ENCODE data around the gene LPCAT2. TPM values are rescaled to one million over a fixed set of nuclear protein-coding genes. Genes with fewer than 3 reads are reported as not detected.

LPCAT2 gene
- total and polyA plus RNA-seq, 2 donors (not counting 3 experiments of a cell fraction or from before 2014, with no cell fraction given) = 64.5 to 72.9 TPM

DNA sequence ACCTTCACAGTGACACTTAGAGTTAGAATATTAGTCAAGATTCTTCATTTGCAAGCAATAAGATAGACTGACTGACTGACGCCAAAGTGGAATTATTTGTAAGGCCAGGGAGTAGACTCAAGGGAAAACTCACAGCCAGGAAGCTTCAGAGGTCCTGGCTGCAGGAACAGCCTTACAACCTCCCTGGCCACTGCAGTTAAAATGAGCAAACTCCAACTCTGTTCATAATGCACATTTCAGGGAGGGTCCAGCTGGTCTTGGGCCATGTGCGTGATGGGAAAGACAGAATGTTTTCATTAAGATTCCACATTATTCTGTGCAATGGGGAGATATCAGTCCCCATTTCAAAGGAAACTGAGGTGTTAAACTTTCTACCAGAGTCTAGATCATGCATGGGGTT, 67.5 kb downstream of the LPCAT2 start:
- Histone ChIP-seq H4K20me1 (replicated peaks; ENCODE audit: control insufficient read depth, extremely low read depth, insufficient read depth, low read length) (no peaks in the 10 kb centered on the region), H3K27me3 (ENCODE audit: control insufficient read depth in 2 of 2, insufficient read depth in 2 of 2, low read length in 2 of 2) (no peaks in the 10 kb centered on the region), H3K79me2 (ENCODE audit: control insufficient read depth, insufficient read depth, low read length) (no peaks in the 10 kb centered on the region), H3K4me3 (replicated peaks in 1 of 3; ENCODE audit: insufficient read depth in 1 of 3, low read depth in 1 of 3, low read length in 3 of 3) (no peak overlapping the region), H3K9ac (replicated peaks; ENCODE audit: extremely low read depth, insufficient read depth, low read length) (no peak overlapping the region), H2AFZ (ENCODE audit: low read depth, low read length) (no peak overlapping the region), H3K36me3 (ENCODE audit: control insufficient read depth in 2 of 2, extremely low read depth in 1 of 2, insufficient read depth in 2 of 2, low read length in 2 of 2) (peaks cover 23 to 35% of the 10 kb centered on the region in 2 experiments), H3K4me2 (ENCODE audit: insufficient read depth, low read length) (no peak overlapping the region), H3K9me3 (replicated peaks; ENCODE audit: control insufficient read depth, insufficient read depth, low read length) (no peaks in the 10 kb centered on the region), H3K9me1 (replicated peaks; ENCODE audit: control insufficient read depth, extremely low read depth, insufficient read depth, low read length) (no peaks in the 10 kb centered on the region), H3K27ac (ENCODE audit: insufficient read depth, low read depth, low read length) (no peak overlapping the region), H3K4me1 (ENCODE audit: control insufficient read depth, extremely low read depth, insufficient read depth, low read length) (no peaks in the 10 kb centered on the region)
- FAIRE-seq = no peak
- intact Hi-C loops (cut with micrococcal nuclease) = no loop called here
- no peak for DNase-seq (ENCODE audit: low read depth, low spot score)
- TF ChIP-seq, protein P1, sequence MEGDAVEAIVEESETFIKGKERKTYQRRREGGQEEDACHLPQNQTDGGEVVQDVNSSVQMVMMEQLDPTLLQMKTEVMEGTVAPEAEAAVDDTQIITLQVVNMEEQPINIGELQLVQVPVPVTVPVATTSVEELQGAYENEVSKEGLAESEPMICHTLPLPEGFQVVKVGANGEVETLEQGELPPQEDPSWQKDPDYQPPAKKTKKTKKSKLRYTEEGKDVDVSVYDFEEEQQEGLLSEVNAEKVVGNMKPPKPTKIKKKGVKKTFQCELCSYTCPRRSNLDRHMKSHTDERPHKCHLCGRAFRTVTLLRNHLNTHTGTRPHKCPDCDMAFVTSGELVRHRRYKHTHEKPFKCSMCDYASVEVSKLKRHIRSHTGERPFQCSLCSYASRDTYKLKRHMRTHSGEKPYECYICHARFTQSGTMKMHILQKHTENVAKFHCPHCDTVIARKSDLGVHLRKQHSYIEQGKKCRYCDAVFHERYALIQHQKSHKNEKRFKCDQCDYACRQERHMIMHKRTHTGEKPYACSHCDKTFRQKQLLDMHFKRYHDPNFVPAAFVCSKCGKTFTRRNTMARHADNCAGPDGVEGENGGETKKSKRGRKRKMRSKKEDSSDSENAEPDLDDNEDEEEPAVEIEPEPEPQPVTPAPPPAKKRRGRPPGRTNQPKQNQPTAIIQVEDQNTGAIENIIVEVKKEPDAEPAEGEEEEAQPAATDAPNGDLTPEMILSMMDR (IDR thresholded peaks at IDR 0.05; ENCODE audit: extremely low read depth in 1 of 2, insufficient read depth in 1 of 2, low read depth in 1 of 2, low read length in 2 of 2) = no peak
- TF ChIP-seq POLR2A (IDR thresholded peaks at IDR 0.05; ENCODE audit: low read depth, low read length) = no peak
- TF ChIP-seq EZH2 (IDR thresholded peaks at IDR 0.05; ENCODE audit: borderline replicate concordance, low read depth, low read length, severe bottlenecking) = no peak
- TF ChIP-seq GATA2 (IDR thresholded peaks at IDR 0.05; ENCODE audit: insufficient read depth, insufficient read length, low read depth, low read length) = no peak
- TF ChIP-seq, protein P2, sequence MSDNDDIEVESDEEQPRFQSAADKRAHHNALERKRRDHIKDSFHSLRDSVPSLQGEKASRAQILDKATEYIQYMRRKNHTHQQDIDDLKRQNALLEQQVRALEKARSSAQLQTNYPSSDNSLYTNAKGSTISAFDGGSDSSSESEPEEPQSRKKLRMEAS (IDR thresholded peaks at IDR 0.05; ENCODE audit: insufficient read depth, insufficient read length) = no peak
- no peak for TF ChIP-seq POLR2AphosphoS5 (IDR thresholded peaks at IDR 0.05; ENCODE audit: insufficient read depth, low read depth, low read length)
- no peak for TF ChIP-seq MYC (IDR thresholded peaks at IDR 0.05; ENCODE audit: low read depth, low read length)
- no peak for TF ChIP-seq FOS (IDR thresholded peaks at IDR 0.05; ENCODE audit: borderline replicate concordance, insufficient read depth, low read length)
- no peak for TF ChIP-seq JUN (IDR thresholded peaks at IDR 0.05; ENCODE audit: borderline replicate concordance, insufficient read depth, insufficient read length, low read depth)
- POLR2A ChIA-PET = no interaction called here
- no TSS peak for BruUV-seq (replicated peaks)
- CTCF ChIA-PET = interaction anchor here (1.2 to 1.4 kb wide), 2 partner anchors 81 to 112 kb away, joined by 3 to 4 read pairs; no protein-coding TSS in a partner anchor
- dilution Hi-C loops (cut with MboI; ENCODE audit: extremely low pct_ligation_motif_present, low sequenced_read_pairs) = no loop called here
